Measurements from ENCODE around the gene SNX11. TPM values are rescaled to one million over a fixed set of nuclear protein-coding genes. Genes with fewer than 3 reads are reported as not detected.

Gene SNX11
- total and polyA plus RNA-seq, 9 donors, result 7.1 to 21.3 (median 14.1) TPM

GRCh38 chr17:48125829-48126531 lies 18.4 kb downstream of the SNX11 start:
- Histone ChIP-seq H3K9me3 (no peaks in the 10 kb centered on the region), H3K27me3 (no peaks in the 10 kb centered on the region), H3K4me1 (ENCODE audit: insufficient read depth) (no peaks in the 10 kb centered on the region), H3K27ac (no peak overlapping the region), H3K36me3 (no peaks in the 10 kb centered on the region), H3K4me3 (no peak overlapping the region)
- intact Hi-C loops (cut with DNase I), result loop anchor here in 3 of 4 donors (5.0 to 10.0 kb wide), 3 partner anchors 44 to 99 kb away; no protein-coding TSS in a partner anchor
- TF ChIP-seq CTCF (IDR thresholded peaks at IDR 0.05) (no peak), POLR2A (IDR thresholded peaks at IDR 0.05) (no peak), EP300 (IDR thresholded peaks at IDR 0.05) (no peak)
- DNase-seq, result no peak
- WGBS, 3 donors, result 48 to 57% (median 54%) methylated on average over 9 of the region's 9 CpGs

GRCh38 chr17:48126532-48126850 lies 18.9 kb downstream of the SNX11 start:
- no peak for TF ChIP-seq POLR2A (IDR thresholded peaks at IDR 0.05)
- no peak for TF ChIP-seq CTCF (IDR thresholded peaks at IDR 0.05)
- no peak for TF ChIP-seq EP300 (IDR thresholded peaks at IDR 0.05)
- no peak for DNase-seq
- H3K27ac ChIP-seq, result no peak overlapping the region

DNA sequence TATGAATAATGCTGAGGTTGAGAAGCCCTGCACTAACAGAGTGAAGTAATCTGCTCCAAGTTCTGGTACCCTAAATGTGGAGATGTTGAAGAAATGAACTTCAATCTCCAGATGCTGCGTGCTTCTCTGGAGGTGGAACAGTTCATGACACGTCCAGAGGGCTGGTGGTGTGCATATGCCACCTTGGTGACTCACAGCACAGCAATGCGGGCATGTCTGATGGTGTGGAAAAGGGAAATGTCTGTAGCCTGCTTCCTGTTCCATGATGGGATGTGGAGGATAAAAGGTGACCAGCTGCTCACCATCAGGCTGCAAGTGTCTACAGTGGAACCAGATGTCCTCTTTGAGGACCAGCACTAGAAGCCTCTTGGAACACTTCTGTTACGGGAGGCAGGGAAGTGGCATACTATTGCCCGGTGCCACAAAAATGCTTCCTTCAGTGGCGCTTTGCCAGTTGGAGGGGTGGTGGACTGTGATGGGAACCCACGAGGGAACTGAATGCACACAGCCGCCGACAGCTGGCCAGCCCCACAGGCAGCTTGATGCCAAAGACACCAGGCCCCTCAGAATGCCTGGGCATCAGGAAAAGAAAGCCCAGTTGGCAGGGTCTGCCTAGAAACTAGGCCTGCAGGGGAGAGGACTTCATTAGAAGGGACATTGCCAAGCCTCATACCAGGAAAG lies 19.9 kb downstream of the SNX11 start:
- no peaks in the 10 kb centered on the region for H3K4me1 ChIP-seq (ENCODE audit: insufficient read depth)
- H3K27me3 ChIP-seq, result no peaks in the 10 kb centered on the region
- no peaks in the 10 kb centered on the region for H3K36me3 ChIP-seq
- no peak for DNase-seq
- WGBS, 3 donors, result 72 to 77% (median 73%) methylated on average over 9 of the region's 9 CpGs
- TF ChIP-seq POLR2A (IDR thresholded peaks at IDR 0.05) (no peak), CTCF (IDR thresholded peaks at IDR 0.05) (no peak), EP300 (IDR thresholded peaks at IDR 0.05) (no peak)
- no peaks in the 10 kb centered on the region for H3K9me3 ChIP-seq
- H3K4me3 ChIP-seq, result no peak overlapping the region
- intact Hi-C loops (cut with DNase I), result loop anchor here in 3 of 4 donors (5.0 to 10.0 kb wide), 3 partner anchors 45 to 100 kb away; no protein-coding TSS in a partner anchor
- no peak overlapping the region for H3K27ac ChIP-seq

More at GRCh38 chr17:48126532-48126850, 18.9 kb downstream of the SNX11 start:
- no peaks in the 10 kb centered on the region for H3K27me3 ChIP-seq
- intact Hi-C loops (cut with DNase I), result loop anchor here in 3 of 4 donors (5.0 to 10.0 kb wide), 3 partner anchors 44 to 99 kb away; no protein-coding TSS in a partner anchor
- WGBS, 3 donors, result 57 to 74% (median 67%) methylated on average over 7 of the region's 7 CpGs
- H3K9me3 ChIP-seq, result no peaks in the 10 kb centered on the region
- no peaks in the 10 kb centered on the region for H3K4me1 ChIP-seq (ENCODE audit: insufficient read depth)
- no peaks in the 10 kb centered on the region for H3K36me3 ChIP-seq
- H3K4me3 ChIP-seq, result no peak overlapping the region

GRCh38 chr17:48128400-48128799 lies 20.8 kb downstream of the SNX11 start:
- no peaks in the 10 kb centered on the region for H3K4me1 ChIP-seq (ENCODE audit: insufficient read depth)
- H3K27me3 ChIP-seq, result no peaks in the 10 kb centered on the region
- H3K4me3 ChIP-seq, result no peak overlapping the region
- H3K27ac ChIP-seq, result no peak overlapping the region
- 21 to 26% (median 24%) methylated on average over 5 of the region's 5 CpGs for WGBS, 3 donors
- no peak for DNase-seq
- intact Hi-C loops (cut with DNase I), result loop anchor here in 3 of 4 donors (5.0 to 10.0 kb wide), 3 partner anchors 46 to 101 kb away; no protein-coding TSS in a partner anchor
- TF ChIP-seq CTCF (IDR thresholded peaks at IDR 0.05), result no peak
- no peak for TF ChIP-seq POLR2A (IDR thresholded peaks at IDR 0.05)
- H3K9me3 ChIP-seq, result no peaks in the 10 kb centered on the region
- no peaks in the 10 kb centered on the region for H3K36me3 ChIP-seq
